ENCODE results near the gene GABRA5. TPM values are rescaled to one million over a fixed set of nuclear protein-coding genes. Genes with fewer than 3 reads are reported as not detected.

Gene GABRA5
- polyA plus RNA-seq, 1 donor (not counting 4 experiments of a cell fraction or from before 2014, with no cell fraction given) = 0.03 TPM

GRCh38 chr15:26848498-26848897, 18.4 kb upstream of the GABRA5 start:
- H3K27me3 ChIP-seq (ENCODE audit: control insufficient read depth, extremely low read depth, insufficient read depth, low read length) = no peaks in the 10 kb centered on the region
- H3K4me3 ChIP-seq (ENCODE audit: control insufficient read depth in 2 of 3, extremely low read depth in 1 of 3, insufficient read depth in 2 of 3, low read depth in 1 of 3, low read length in 3 of 3) = no peak overlapping the region
- peaks cover 7% of the 10 kb centered on the region for H3K9me3 ChIP-seq (ENCODE audit: control insufficient read depth, low read depth, low read length)
- H3K4me2 ChIP-seq (ENCODE audit: control insufficient read depth, extremely low read depth, insufficient read depth, low read depth, low read length) = no peak overlapping the region
- FAIRE-seq = no peak
- no peak for DNase-seq (ENCODE audit: low read depth, low spot score)
- H4K20me1 ChIP-seq (ENCODE audit: control insufficient read depth, extremely low read depth, insufficient read depth, low read length) = no peaks in the 10 kb centered on the region
- no peaks in the 10 kb centered on the region for H3K36me3 ChIP-seq (ENCODE audit: control insufficient read depth in 2 of 2, extremely low read depth in 1 of 2, insufficient read depth in 2 of 2, low read length in 2 of 2)
- H3K27ac ChIP-seq (ENCODE audit: control insufficient read depth, insufficient read depth, low read length) = no peak overlapping the region
- no peak overlapping the region for H3K9ac ChIP-seq (ENCODE audit: control insufficient read depth, extremely low read depth, insufficient read depth, low read length)
- H3K4me1 ChIP-seq (ENCODE audit: control insufficient read depth, extremely low read depth, insufficient read depth, low read length) = no peaks in the 10 kb centered on the region
- H3K79me2 ChIP-seq (ENCODE audit: control insufficient read depth, insufficient read depth, low read length) = no peaks in the 10 kb centered on the region
- no peak overlapping the region for H2AFZ ChIP-seq (ENCODE audit: control insufficient read depth, low read length)
- H3K9me1 ChIP-seq (ENCODE audit: control insufficient read depth, extremely low read depth, insufficient read depth, low read length) = no peaks in the 10 kb centered on the region
- dilution Hi-C loops (cut with MboI; ENCODE audit: extremely low pct_ligation_motif_present, low sequenced_read_pairs) = no loop called here
- TF ChIP-seq EZH2 (IDR thresholded peaks at IDR 0.05; ENCODE audit: low read length) = no peak

GRCh38 chr15:26850161-26850560, 16.7 kb upstream of the GABRA5 start:
- H3K9me3 ChIP-seq (ENCODE audit: control insufficient read depth, low read depth, low read length) = peaks cover 7% of the 10 kb centered on the region
- dilution Hi-C loops (cut with MboI; ENCODE audit: extremely low pct_ligation_motif_present, low sequenced_read_pairs) = no loop called here
- H3K4me1 ChIP-seq (ENCODE audit: control insufficient read depth, extremely low read depth, insufficient read depth, low read length) = no peaks in the 10 kb centered on the region
- H2AFZ ChIP-seq (ENCODE audit: control insufficient read depth, low read length) = no peak overlapping the region
- no peaks in the 10 kb centered on the region for H3K36me3 ChIP-seq (ENCODE audit: control insufficient read depth in 2 of 2, extremely low read depth in 1 of 2, insufficient read depth in 2 of 2, low read length in 2 of 2)
- H3K79me2 ChIP-seq (ENCODE audit: control insufficient read depth, insufficient read depth, low read length) = no peaks in the 10 kb centered on the region
- DNase-seq (ENCODE audit: low read depth, low spot score) (no peak), FAIRE-seq (no peak)
- H3K27me3 ChIP-seq (ENCODE audit: control insufficient read depth, extremely low read depth, insufficient read depth, low read length) = no peaks in the 10 kb centered on the region
- no peaks in the 10 kb centered on the region for H4K20me1 ChIP-seq (ENCODE audit: control insufficient read depth, extremely low read depth, insufficient read depth, low read length)
- no peaks in the 10 kb centered on the region for H3K9me1 ChIP-seq (ENCODE audit: control insufficient read depth, extremely low read depth, insufficient read depth, low read length)
- no peak overlapping the region for H3K27ac ChIP-seq (ENCODE audit: control insufficient read depth, insufficient read depth, low read length)
- H3K9ac ChIP-seq (ENCODE audit: control insufficient read depth, extremely low read depth, insufficient read depth, low read length) = no peak overlapping the region
- H3K4me3 ChIP-seq (ENCODE audit: control insufficient read depth in 2 of 3, extremely low read depth in 1 of 3, insufficient read depth in 2 of 3, low read depth in 1 of 3, low read length in 3 of 3) = no peak overlapping the region
- TF ChIP-seq, protein P1, sequence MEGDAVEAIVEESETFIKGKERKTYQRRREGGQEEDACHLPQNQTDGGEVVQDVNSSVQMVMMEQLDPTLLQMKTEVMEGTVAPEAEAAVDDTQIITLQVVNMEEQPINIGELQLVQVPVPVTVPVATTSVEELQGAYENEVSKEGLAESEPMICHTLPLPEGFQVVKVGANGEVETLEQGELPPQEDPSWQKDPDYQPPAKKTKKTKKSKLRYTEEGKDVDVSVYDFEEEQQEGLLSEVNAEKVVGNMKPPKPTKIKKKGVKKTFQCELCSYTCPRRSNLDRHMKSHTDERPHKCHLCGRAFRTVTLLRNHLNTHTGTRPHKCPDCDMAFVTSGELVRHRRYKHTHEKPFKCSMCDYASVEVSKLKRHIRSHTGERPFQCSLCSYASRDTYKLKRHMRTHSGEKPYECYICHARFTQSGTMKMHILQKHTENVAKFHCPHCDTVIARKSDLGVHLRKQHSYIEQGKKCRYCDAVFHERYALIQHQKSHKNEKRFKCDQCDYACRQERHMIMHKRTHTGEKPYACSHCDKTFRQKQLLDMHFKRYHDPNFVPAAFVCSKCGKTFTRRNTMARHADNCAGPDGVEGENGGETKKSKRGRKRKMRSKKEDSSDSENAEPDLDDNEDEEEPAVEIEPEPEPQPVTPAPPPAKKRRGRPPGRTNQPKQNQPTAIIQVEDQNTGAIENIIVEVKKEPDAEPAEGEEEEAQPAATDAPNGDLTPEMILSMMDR (optimal IDR thresholded peaks at IDR 0.05 in 1 of 3, IDR thresholded peaks at IDR 0.05 in 1 of 3, conservative IDR thresholded peaks at IDR 0.05 in 1 of 3; ENCODE audit: extremely low read depth in 1 of 3, insufficient read depth in 2 of 3, low read length in 3 of 3) = no peak
- TF ChIP-seq EZH2 (IDR thresholded peaks at IDR 0.05; ENCODE audit: low read length) = no peak
- no peak overlapping the region for H3K4me2 ChIP-seq (ENCODE audit: control insufficient read depth, extremely low read depth, insufficient read depth, low read depth, low read length)

DNA sequence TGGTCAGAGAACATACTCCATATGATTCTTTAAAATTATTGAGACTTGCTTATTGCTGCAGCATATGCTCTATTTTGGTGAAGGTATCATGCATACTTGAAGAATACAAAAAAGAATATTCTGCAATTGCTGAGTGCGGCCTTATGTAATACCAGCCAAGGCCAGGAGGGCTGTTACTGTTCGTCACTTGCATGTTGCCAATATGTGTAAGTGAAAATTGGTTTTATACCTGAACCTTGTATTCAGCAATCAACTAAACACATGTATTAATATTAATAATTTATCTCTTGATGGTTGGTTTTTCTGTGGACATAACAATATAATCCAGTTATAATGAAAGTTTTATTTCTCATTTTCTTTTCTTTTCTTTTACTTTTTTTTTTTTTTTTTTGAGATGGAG, 13.9 kb upstream of the GABRA5 start:
- Histone ChIP-seq H3K4me3 (ENCODE audit: control insufficient read depth in 2 of 3, extremely low read depth in 1 of 3, insufficient read depth in 2 of 3, low read depth in 1 of 3, low read length in 3 of 3) (no peak overlapping the region), H3K9me1 (ENCODE audit: control insufficient read depth, extremely low read depth, insufficient read depth, low read length) (no peaks in the 10 kb centered on the region), H3K9ac (ENCODE audit: control insufficient read depth, extremely low read depth, insufficient read depth, low read length) (no peak overlapping the region), H3K36me3 (ENCODE audit: control insufficient read depth in 2 of 2, extremely low read depth in 1 of 2, insufficient read depth in 2 of 2, low read length in 2 of 2) (no peaks in the 10 kb centered on the region), H3K79me2 (ENCODE audit: control insufficient read depth, insufficient read depth, low read length) (no peaks in the 10 kb centered on the region), H3K27me3 (ENCODE audit: control insufficient read depth, extremely low read depth, insufficient read depth, low read length) (no peaks in the 10 kb centered on the region), H3K4me2 (ENCODE audit: control insufficient read depth, extremely low read depth, insufficient read depth, low read depth, low read length) (no peak overlapping the region), H3K27ac (ENCODE audit: control insufficient read depth, insufficient read depth, low read length) (no peak overlapping the region), H3K4me1 (ENCODE audit: control insufficient read depth, extremely low read depth, insufficient read depth, low read length) (no peaks in the 10 kb centered on the region), H3K9me3 (ENCODE audit: control insufficient read depth, low read depth, low read length) (peaks cover 3% of the 10 kb centered on the region), H2AFZ (ENCODE audit: control insufficient read depth, low read length) (no peak overlapping the region), H4K20me1 (ENCODE audit: control insufficient read depth, extremely low read depth, insufficient read depth, low read length) (no peaks in the 10 kb centered on the region)
- DNase-seq (ENCODE audit: low read depth, low spot score) (no peak), FAIRE-seq (no peak)
- dilution Hi-C loops (cut with MboI; ENCODE audit: extremely low pct_ligation_motif_present, low sequenced_read_pairs) = no loop called here
- no peak for TF ChIP-seq EZH2 (IDR thresholded peaks at IDR 0.05; ENCODE audit: low read length)
- TF ChIP-seq, protein P1 (optimal IDR thresholded peaks at IDR 0.05 in 1 of 3, IDR thresholded peaks at IDR 0.05 in 1 of 3, conservative IDR thresholded peaks at IDR 0.05 in 1 of 3; ENCODE audit: extremely low read depth in 1 of 3, insufficient read depth in 2 of 3, low read length in 3 of 3) = no peak
